K562 (cell line): Measurements from ENCODE around the gene BRMS1. TPM values are rescaled to one million over a fixed set of nuclear protein-coding genes. Genes with fewer than 3 reads are reported as not detected.

Source experiments
- ATF7 ChIP-seq: fragments of 450-650 bp; IDR thresholded peaks from 2 replicates; pipeline ENCODE4 v1.7.1; 2014; ENCODE audit warnings: mild to moderate bottlenecking, moderate library complexity
- E2F4 ChIP-seq: sonication (generic); formaldehyde crosslinking; IDR thresholded peaks from 2 replicates; pipeline ENCODE4 v1.8.0; 2022; ENCODE audit warnings: mild to moderate bottlenecking, low read depth, missing genetic modification reagents
- GATAD2B ChIP-seq: fragments of 450-650 bp; IDR thresholded peaks from 2 replicates; pipeline ENCODE4 v1.6.1; 2017; ENCODE audit warnings: mild to moderate bottlenecking, borderline replicate concordance
- HNRNPL ChIP-seq: fragments of 200-400 bp; formaldehyde crosslinking; IDR thresholded peaks from 2 replicates; pipeline ENCODE4 v1.6.1; 2017; ENCODE audit warnings: low read depth, mild to moderate bottlenecking, low read length
- JUNB ChIP-seq: fragments of 450-650 bp; formaldehyde crosslinking; conservative IDR thresholded peaks from 2 replicates; pipeline ENCODE4 v1.4.0; 2020; ENCODE audit warnings: mild to moderate bottlenecking
- L3MBTL2 ChIP-seq: fragments of 450-650 bp; IDR thresholded peaks from 2 replicates; pipeline ENCODE4 v1.6.1; 2016; ENCODE audit warnings: mild to moderate bottlenecking, moderate library complexity
- MEF2A ChIP-seq: IDR thresholded peaks from 2 replicates; pipeline ENCODE4 v1.6.1; 2011; ENCODE audit warnings: low read depth, mild to moderate bottlenecking, low read length, moderate library complexity; ENCODE audit not compliant: control insufficient read depth
- MTA3 ChIP-seq: fragments of 450-650 bp; formaldehyde crosslinking; IDR thresholded peaks from 2 replicates; pipeline ENCODE4 v1.6.1; 2017; ENCODE audit warnings: mild to moderate bottlenecking, borderline replicate concordance
- NFE2 ChIP-seq: IDR thresholded peaks from 2 replicates; pipeline ENCODE4 v1.6.1; 2014; ENCODE audit warnings: antibody characterized with exemption, low read depth
- NKRF ChIP-seq: fragments of 450-650 bp; IDR thresholded peaks from 2 replicates; pipeline ENCODE4 v1.6.1; 2016; ENCODE audit warnings: borderline replicate concordance
- SMARCA4 ChIP-seq: fragments of 450-650 bp; IDR thresholded peaks from 2 replicates; pipeline ENCODE4 v1.6.1; 2016
- ZBTB40 ChIP-seq, 2 experiments: fragments of 450-650 bp in 1 of 2; sonication (generic) in 1 of 2; formaldehyde crosslinking in 1 of 2; IDR thresholded peaks; 2 replicates each; pipeline versions ENCODE4 v1.7.1 to v1.9.0; 2016 to 2022; ENCODE audit warnings: inconsistent platforms in 1 of 2, mild to moderate bottlenecking in 1 of 2, missing genetic modification reagents in 1 of 2
- ZFX ChIP-seq: sonication (generic); formaldehyde crosslinking; IDR thresholded peaks from 2 replicates; pipeline ENCODE4 v1.8.0; 2022; ENCODE audit warnings: mild to moderate bottlenecking, missing genetic modification reagents, moderate library complexity
- ZKSCAN1 ChIP-seq: fragments of 150-350 bp; IDR thresholded peaks from 2 replicates; pipeline ENCODE4 v1.6.1; 2016; ENCODE audit warnings: low read depth, low read length
- ZNF324 ChIP-seq: fragments of 250-450 bp; sonication (Bioruptor Pico); IDR thresholded peaks from 2 replicates; pipeline ENCODE4 v1.4.0; 2020; ENCODE audit warnings: mild to moderate bottlenecking
- polyA plus RNA-seq, 8 experiments: library from polyadenylated mRNA; depleted of rRNA in 4 of 8; stranded (reverse) in 5 of 8; unstranded in 3 of 8; fragments of >200 nt; fragmentation: Nextera tagmentation in 2 of 8; fragmentation: Illumina TruSeq in 1 of 8; extraction: Ambion mirVana in 2 of 8; extraction: Trizol in 1 of 8; gene quantifications; 2 replicates each; pipeline versions ENCODE4 v1.2.1 to v1.2.3, GENCODE V29; 2011 to 2014; ENCODE audit warnings: inconsistent platforms in 1 of 8, missing spikeins in 1 of 8
- total RNA-seq, 7 experiments: library from RNA; depleted of rRNA in 6 of 7; stranded (reverse); fragments of >200 nt in 6 of 7; fragmentation: Illumina TruSeq in 2 of 7; extraction: Trizol in 2 of 7; gene quantifications; 2 replicates each; pipeline versions ENCODE4 v1.2.1 to v1.2.3, GENCODE V29; 2011 to 2021; ENCODE audit warnings: low replicate concordance in 1 of 7

BRMS1 gene
- total and polyA plus RNA-seq, 9 of the 15 experiments (the other 6 are each of a cell fraction or from before 2014, with no cell fraction given): 2.2 to 78.8 (median 33.4) TPM

- TF ChIP-seq ZBTB40 (IDR thresholded peaks at IDR 0.05) (no peak), ZBTB40 (CRISPR knock-in tag; IDR thresholded peaks at IDR 0.05) (no peak), ZFX (CRISPR knock-in tag) (no peak), E2F4 (no peak), MEF2A (no peak), ATF7 (no peak), NFE2 (no peak), ZNF324 (CRISPR knock-in tag) (no peak), JUNB (no peak), ZKSCAN1 (no peak), HNRNPL (no peak), NKRF (no peak), MTA3 (no peak), GATAD2B (no peak), L3MBTL2 (0 out of 2 replicates have a peak, but pooled peaks have one; percentile 13), SMARCA4 (peak; percentile 67; the same call in 1 of the 2 replicates)
These were observed 44.0 kb upstream of the BRMS1 start (continued) for GRCh38 chr11:66388780-66389386.
